GM12872 (cell line): ENCODE measurements around the gene GDF15.

Source experiments
- TF ChIP-seq, protein P1 (sequence below): IDR thresholded peaks from 3 replicates; pipeline ENCODE4 v1.5.1; 2011; ENCODE audit warnings: low read depth, mild to moderate bottlenecking, low read length, moderate library complexity; ENCODE audit not compliant: insufficient read depth

The GDF15 gene

DNA sequence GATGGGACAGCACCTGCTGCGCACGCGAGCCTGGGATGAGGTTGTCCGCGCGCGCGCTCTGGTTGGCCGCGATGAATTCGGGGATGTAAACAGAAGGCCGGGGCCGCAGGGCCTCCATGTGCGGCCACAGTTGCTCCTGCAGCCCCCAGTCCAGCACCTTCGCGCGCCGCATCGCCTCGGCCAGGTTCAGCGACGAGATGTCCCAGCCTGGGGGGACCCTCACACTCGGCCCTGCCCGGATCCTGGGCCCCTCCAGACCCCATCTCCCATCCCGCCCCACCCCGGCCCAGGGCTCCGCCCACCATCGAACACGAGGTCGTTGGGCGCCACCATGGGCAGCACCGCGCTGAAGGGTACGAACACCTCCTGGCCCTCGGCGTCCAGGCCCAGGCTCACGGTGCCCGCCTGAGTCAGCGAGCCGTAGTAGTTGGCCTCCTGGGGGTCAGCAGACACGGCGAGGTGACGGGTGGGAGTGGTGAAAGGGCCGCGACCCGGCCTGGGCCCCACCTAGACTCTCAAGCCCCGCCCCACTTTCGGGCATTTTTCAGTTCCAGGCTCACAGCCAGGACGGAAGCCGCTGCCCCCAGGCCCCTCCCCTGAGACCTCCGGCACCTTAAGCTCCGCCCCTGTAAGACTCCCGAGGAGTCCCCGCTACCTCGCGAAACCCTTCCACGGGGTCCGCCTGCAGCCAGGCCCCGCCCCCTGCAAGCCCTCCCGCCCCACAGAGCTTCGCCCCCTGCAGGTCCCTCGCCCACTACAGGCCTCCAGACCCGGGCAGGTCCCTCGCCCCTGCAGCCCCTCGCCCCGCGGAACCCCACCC is 50.9 kb downstream of the GDF15 start:
- TF ChIP-seq, protein P1, sequence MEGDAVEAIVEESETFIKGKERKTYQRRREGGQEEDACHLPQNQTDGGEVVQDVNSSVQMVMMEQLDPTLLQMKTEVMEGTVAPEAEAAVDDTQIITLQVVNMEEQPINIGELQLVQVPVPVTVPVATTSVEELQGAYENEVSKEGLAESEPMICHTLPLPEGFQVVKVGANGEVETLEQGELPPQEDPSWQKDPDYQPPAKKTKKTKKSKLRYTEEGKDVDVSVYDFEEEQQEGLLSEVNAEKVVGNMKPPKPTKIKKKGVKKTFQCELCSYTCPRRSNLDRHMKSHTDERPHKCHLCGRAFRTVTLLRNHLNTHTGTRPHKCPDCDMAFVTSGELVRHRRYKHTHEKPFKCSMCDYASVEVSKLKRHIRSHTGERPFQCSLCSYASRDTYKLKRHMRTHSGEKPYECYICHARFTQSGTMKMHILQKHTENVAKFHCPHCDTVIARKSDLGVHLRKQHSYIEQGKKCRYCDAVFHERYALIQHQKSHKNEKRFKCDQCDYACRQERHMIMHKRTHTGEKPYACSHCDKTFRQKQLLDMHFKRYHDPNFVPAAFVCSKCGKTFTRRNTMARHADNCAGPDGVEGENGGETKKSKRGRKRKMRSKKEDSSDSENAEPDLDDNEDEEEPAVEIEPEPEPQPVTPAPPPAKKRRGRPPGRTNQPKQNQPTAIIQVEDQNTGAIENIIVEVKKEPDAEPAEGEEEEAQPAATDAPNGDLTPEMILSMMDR: no peak

DNA sequence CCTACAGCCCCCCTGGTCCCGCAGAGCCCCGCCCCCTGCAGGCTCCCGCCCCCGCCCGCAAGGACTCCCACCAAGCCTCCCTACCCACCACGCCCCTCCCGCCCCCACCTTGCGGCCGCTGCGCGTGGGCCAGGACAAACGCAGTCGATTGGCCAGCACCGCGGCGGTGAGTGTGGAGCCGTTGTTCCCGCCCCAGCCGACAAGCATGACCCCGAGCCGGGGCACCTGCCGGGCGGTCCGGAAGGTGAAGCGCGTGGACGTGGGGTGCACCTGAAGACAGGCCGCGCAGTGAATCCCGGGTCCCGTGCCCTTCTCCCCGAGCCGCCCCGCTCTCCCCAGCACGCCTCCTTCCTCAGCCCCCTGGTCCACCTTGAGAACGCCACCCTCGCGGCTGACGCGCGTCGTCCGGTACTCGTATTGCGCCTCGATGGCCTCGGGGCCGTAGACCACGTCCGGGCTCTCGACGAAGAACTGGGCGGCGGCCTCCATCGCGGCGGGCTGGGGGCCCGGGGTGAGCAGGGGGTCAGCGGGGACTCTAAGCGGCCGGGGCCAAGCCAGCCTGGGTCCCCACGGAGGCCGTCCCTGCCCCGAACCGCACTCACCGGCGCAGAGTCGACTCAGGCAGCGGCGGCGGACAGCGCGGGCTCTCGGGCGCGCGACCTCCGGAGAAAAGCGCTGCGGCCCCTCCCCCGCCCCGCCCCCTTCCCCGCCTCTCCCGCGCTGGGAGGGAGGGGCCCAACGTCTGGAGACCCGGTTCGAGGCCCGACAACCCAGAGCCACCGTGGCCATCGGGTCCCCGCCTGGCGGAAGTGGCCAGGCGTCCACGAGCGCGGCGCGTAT is 51.8 kb downstream of the GDF15 start, which contains the start of gene ISYNA1:
TSS of gene ISYNA1 (minus strand) at position 643 of the 840 bp plus-strand sequence. CDS start at position 489, 154 bp downstream.
- TF ChIP-seq, protein P1: no peak

GRCh38 chr19:18438331-18439024 is 52.5 kb downstream of the GDF15 start:
- TF ChIP-seq, protein P1: no peak
